HUES64 (cell line): ENCODE results near the gene B4GALT2.

Experiments used
- H3K27ac ChIP-seq: 2 replicates; pipeline ENCODE4 v1.7.0; 2013; ENCODE audit warnings: low read depth, low read length, inconsistent platforms
- H3K27me3 ChIP-seq: 2 replicates; pipeline ENCODE4 v1.6.1; 2013; ENCODE audit warnings: mild to moderate bottlenecking, low read length; ENCODE audit not compliant: insufficient read depth
- H3K36me3 ChIP-seq: 2 replicates; pipeline ENCODE4 v1.6.1; 2013; ENCODE audit warnings: mild to moderate bottlenecking, low read length; ENCODE audit not compliant: insufficient read depth
- H3K4me1 ChIP-seq: 2 replicates; pipeline ENCODE4 v1.6.1; 2013; ENCODE audit warnings: mild to moderate bottlenecking, low read length, moderate library complexity; ENCODE audit not compliant: insufficient read depth
- H3K4me3 ChIP-seq: 2 replicates; pipeline ENCODE4 v1.5.1; 2013; ENCODE audit warnings: mild to moderate bottlenecking, low read length, moderate library complexity
- H3K9ac ChIP-seq: 2 replicates; pipeline ENCODE4 v1.6.1; 2013; ENCODE audit warnings: mild to moderate bottlenecking, low read depth, low read length
- H3K9me3 ChIP-seq: 2 replicates; pipeline ENCODE4 v1.6.1; 2013; ENCODE audit warnings: low read depth, low read length; ENCODE audit not compliant: insufficient read depth
- WGBS: fragments of 150-250, 120-280 bp; methylation state at CpG from one replicate; pipeline ENCODE4 v1.1.7; 2013; ENCODE audit warnings: missing lambda C conversion rate; 5-methylcytosine and 5-hydroxymethylcytosine counted together

Gene B4GALT2

GRCh38 chr1:43970911-43971310, 8.1 kb upstream of the B4GALT2 start:
- Histone ChIP-seq H3K4me3 (peak overlapping the region; percentile 84), H3K36me3 (peaks cover 26% of the 10 kb centered on the region), H3K4me1 (peaks cover 12% of the 10 kb centered on the region; the same call in 1 of the 2 replicates), H3K9me3 (no peaks in the 10 kb centered on the region), H3K27me3 (no peaks in the 10 kb centered on the region), H3K9ac (no peak overlapping the region), H3K27ac (no peak overlapping the region)
- WGBS = 96% methylated on average over 9 of the region's 9 CpGs

- no peaks in the 10 kb centered on the region for H3K9me3 ChIP-seq
- no peaks in the 10 kb centered on the region for H3K27me3 ChIP-seq
- no peak overlapping the region for H3K4me3 ChIP-seq
These were observed 7.6 kb upstream of the B4GALT2 start for GRCh38 chr1:43971336-43971980.

GRCh38 chr1:43973981-43974442, 5.0 kb upstream of the B4GALT2 start:
- Histone ChIP-seq H3K27me3 (no peaks in the 10 kb centered on the region), H3K27ac (no peak overlapping the region; the same call in 1 of the 2 replicates), H3K9ac (peak overlapping the region; percentile 83), H3K4me1 (peaks cover 19% of the 10 kb centered on the region; the same call in 1 of the 2 replicates), H3K4me3 (peak overlapping the region; percentile 73), H3K9me3 (no peaks in the 10 kb centered on the region), H3K36me3 (peaks cover 49% of the 10 kb centered on the region)
- 40% methylated on average over 9 of the region's 9 CpGs for WGBS

More at GRCh38 chr1:43971336-43971980, 7.6 kb upstream of the B4GALT2 start:
- H3K36me3 ChIP-seq = peaks cover 31% of the 10 kb centered on the region
- whole genome bisulfite sequencing = 96% methylated on average over 17 of the region's 17 CpGs
- H3K4me1 ChIP-seq = peaks cover 14% of the 10 kb centered on the region; the same call in 1 of the 2 replicates
- no peak overlapping the region for H3K9ac ChIP-seq
- H3K27ac ChIP-seq = no peak overlapping the region

- peaks cover 19% of the 10 kb centered on the region; the same call in 1 of the 2 replicates for H3K4me1 ChIP-seq
- under 1% methylated on average over 93 of the region's 93 CpGs for WGBS
- peaks cover 49% of the 10 kb centered on the region for H3K36me3 ChIP-seq
These were observed 4.4 kb upstream of the B4GALT2 start, which contains the start of gene ATP6V0B for GRCh38 chr1:43974443-43975248. TSS of gene ATP6V0B (plus strand) at chr1:43974960. CDS start at chr1:43975041, 81 bp downstream.

GRCh38 chr1:43975249-43975961, 3.6 kb upstream of the B4GALT2 start:
- H3K9me3 ChIP-seq = no peaks in the 10 kb centered on the region
- H3K36me3 ChIP-seq = peaks cover 49% of the 10 kb centered on the region
- H3K9ac ChIP-seq = peak overlapping the region; percentile 83
- H3K27me3 ChIP-seq = no peaks in the 10 kb centered on the region
- WGBS = 2% methylated on average over 34 of the region's 34 CpGs
- H3K4me1 ChIP-seq = peaks cover 25% of the 10 kb centered on the region; the same call in 1 of the 2 replicates
- peak overlapping the region; percentile 73 for H3K4me3 ChIP-seq
- peak overlapping the region; percentile 88 for H3K27ac ChIP-seq

More at GRCh38 chr1:43974443-43975248, 4.4 kb upstream of the B4GALT2 start, which contains the start of gene ATP6V0B:
- no peaks in the 10 kb centered on the region for H3K9me3 ChIP-seq
- peak within 1 kb of the TSS; percentile 73 for H3K4me3 ChIP-seq
- H3K27me3 ChIP-seq = no peaks in the 10 kb centered on the region
- H3K27ac ChIP-seq = peak within 1 kb of the TSS; percentile 88
- H3K9ac ChIP-seq = peak within 1 kb of the TSS; percentile 83

GRCh38 chr1:43976045-43976444, 3.0 kb upstream of the B4GALT2 start:
- H3K27ac ChIP-seq = no peak overlapping the region
- 94% methylated on average over 4 of the region's 4 CpGs for WGBS
- peak overlapping the region; percentile 73 for H3K4me3 ChIP-seq
- no peaks in the 10 kb centered on the region for H3K9me3 ChIP-seq
- H3K27me3 ChIP-seq = no peaks in the 10 kb centered on the region
- H3K9ac ChIP-seq = no peak overlapping the region
- H3K36me3 ChIP-seq = peaks cover 46% of the 10 kb centered on the region
- peaks cover 20% of the 10 kb centered on the region; the same call in 1 of the 2 replicates for H3K4me1 ChIP-seq

GRCh38 chr1:43976890-43977289, 2.1 kb upstream of the B4GALT2 start:
- no peaks in the 10 kb centered on the region for H3K9me3 ChIP-seq
- no peaks in the 10 kb centered on the region for H3K27me3 ChIP-seq
- WGBS = 94% methylated on average over 8 of the region's 8 CpGs
- peaks cover 20% of the 10 kb centered on the region; the same call in 1 of the 2 replicates for H3K4me1 ChIP-seq
- H3K9ac ChIP-seq = no peak overlapping the region
- peaks cover 45% of the 10 kb centered on the region for H3K36me3 ChIP-seq
- no peak overlapping the region for H3K27ac ChIP-seq
- no peak overlapping the region for H3K4me3 ChIP-seq

GRCh38 chr1:43977376-43978263, 1.4 kb upstream of the B4GALT2 start:
- H3K9me3 ChIP-seq = no peaks in the 10 kb centered on the region
- H3K9ac ChIP-seq = no peak overlapping the region
- 93% methylated on average over 8 of the region's 9 CpGs for WGBS
- H3K4me1 ChIP-seq = peaks cover 20% of the 10 kb centered on the region; the same call in 1 of the 2 replicates
- H3K27me3 ChIP-seq = no peaks in the 10 kb centered on the region
- no peak overlapping the region for H3K27ac ChIP-seq
- H3K36me3 ChIP-seq = peaks cover 40% of the 10 kb centered on the region
- peak overlapping the region; percentile 88 for H3K4me3 ChIP-seq

- Histone ChIP-seq H3K36me3 (peaks cover 35% of the 10 kb centered on the region), H3K9me3 (no peaks in the 10 kb centered on the region), H3K4me3 (peak overlapping the region; percentile 88), H3K27me3 (no peaks in the 10 kb centered on the region), H3K4me1 (peaks cover 20% of the 10 kb centered on the region; the same call in 1 of the 2 replicates), H3K9ac (no peak overlapping the region), H3K27ac (no peak overlapping the region)
- 84% methylated on average over 5 of the region's 5 CpGs for WGBS
These were observed 803 bp upstream of the B4GALT2 start for GRCh38 chr1:43978264-43978550.

GRCh38 chr1:43979261-43979527, 184 bp downstream of the B4GALT2 start:
- Histone ChIP-seq H3K4me3 (peak overlapping the region; percentile 88), H3K27ac (no peak overlapping the region), H3K36me3 (peaks cover 39% of the 10 kb centered on the region), H3K9ac (peak overlapping the region; percentile 77), H3K4me1 (peaks cover 16% of the 10 kb centered on the region; the same call in 1 of the 2 replicates), H3K9me3 (no peaks in the 10 kb centered on the region), H3K27me3 (no peaks in the 10 kb centered on the region)
- WGBS = under 1% methylated on average over 45 of the region's 45 CpGs
